GM12878 (cell line): ENCODE results near the gene COL4A2. TPM values are rescaled to one million over a fixed set of nuclear protein-coding genes. Genes with fewer than 3 reads are reported as not detected.

Experiments
- ATAC-seq: fragments of 200-7000 bp; cut with Tn5 transposase; 3 replicates; pipeline ENCODE4 v1.9.1; 2020; ENCODE audit warnings: mild to moderate bottlenecking, moderate library complexity
- BruUV-seq: library from RNA; stranded (reverse); fragments of 400-500 nt; replicated peaks from 2 replicates; lab custom pipeline; 2021; lab: Mats Ljungman, UMichigan
- CTCF ChIA-PET: fragments of 300-600 bp; sonication (Branson Sonifier 250); formaldehyde crosslinking; extraction: SDS; loops from one replicate; lab custom pipeline; 2021; ENCODE audit warnings: inconsistent platforms; lab: Yijun Ruan, JAX
- POLR2A ChIA-PET: fragments of 350-600 bp; formaldehyde crosslinking; extraction: SDS; loops from one replicate; lab custom pipeline; 2021; ENCODE audit warnings: inconsistent platforms; lab: Charles Lee
- RAD21 ChIA-PET: fragments of 300-600 bp; sonication (Branson Sonifier 250); formaldehyde crosslinking; loops from one replicate; lab custom pipeline; 2023; ENCODE audit warnings: antibody characterized with exemption; ENCODE audit not compliant: unreplicated experiment; lab: Charles Lee
- SMC1A ChIA-PET: fragments of 300-600 bp; sonication (Branson Sonifier 250); formaldehyde crosslinking; loops from one replicate; lab custom pipeline; 2023; ENCODE audit not compliant: unreplicated experiment, uncharacterized antibody; lab: Charles Lee
- DNase-seq: peaks from one replicate; pipeline ENCODE4 v3.0.0-alpha.2; 2011; ENCODE audit warnings: low read depth, low spot score
- FAIRE-seq: peaks from 3 replicates; lab custom pipeline; 2011; peaks lifted over from hg19 to GRCh38; lab: Jason Lieb, UNC
- H2AFZ ChIP-seq: 2 replicates; pipeline ENCODE4 v1.6.0; 2011; ENCODE audit warnings: low read depth, low read length, control low read depth; ENCODE audit not compliant: control insufficient read depth
- H3K27ac ChIP-seq: 2 replicates; pipeline ENCODE4 v1.5.1; 2011; ENCODE audit warnings: control low read depth; ENCODE audit not compliant: control insufficient read depth, insufficient read depth
- H3K27me3 ChIP-seq, 2 experiments: replicated peaks in 1 of 2; 2 replicates each; pipeline versions ENCODE4 v1.6.0 to v1.6.1; 2011; ENCODE audit warnings: low read length in 1 of 2; ENCODE audit not compliant: control insufficient read depth in 2 of 2, insufficient read depth in 2 of 2
- H3K36me3 ChIP-seq, 2 experiments: 2 replicates each; pipeline ENCODE4 v1.5.1; 2011; ENCODE audit warnings: low read length in 1 of 2; ENCODE audit not compliant: control insufficient read depth in 2 of 2, insufficient read depth in 2 of 2
- H3K4me1 ChIP-seq: 2 replicates; pipeline ENCODE4 v1.6.1; 2011; ENCODE audit warnings: mild to moderate bottlenecking, low read length, moderate library complexity, mixed read lengths; ENCODE audit not compliant: control insufficient read depth, insufficient read depth
- H3K4me2 ChIP-seq: 2 replicates; pipeline ENCODE4 v1.6.0; 2011; ENCODE audit warnings: control low read depth; ENCODE audit not compliant: control insufficient read depth, insufficient read depth
- H3K4me3 ChIP-seq: fragments of 200-600 bp; sonication (generic); 2 replicates; pipeline ENCODE4 v1.5.1; 2016
- H3K79me2 ChIP-seq: 2 replicates; pipeline ENCODE4 v1.6.0; 2011; ENCODE audit warnings: low read length; ENCODE audit not compliant: control insufficient read depth, insufficient read depth
- H3K9ac ChIP-seq: 2 replicates; pipeline ENCODE4 v1.8.0; 2011; ENCODE audit warnings: low read length, control low read depth, mixed read lengths; ENCODE audit not compliant: control insufficient read depth, insufficient read depth
- H3K9me3 ChIP-seq: replicated peaks from 3 replicates; pipeline ENCODE4 v1.5.1; 2011; ENCODE audit warnings: mild to moderate bottlenecking, low read length; ENCODE audit not compliant: control insufficient read depth, insufficient read depth
- H4K20me1 ChIP-seq: 2 replicates; pipeline ENCODE4 v1.6.0; 2011; ENCODE audit not compliant: control insufficient read depth, insufficient read depth
- BACH1 ChIP-seq: fragments of 450-650 bp; IDR thresholded peaks from 2 replicates; pipeline ENCODE4 v1.6.1; 2017; ENCODE audit warnings: mild to moderate bottlenecking, borderline replicate concordance
- BCL11A ChIP-seq: IDR thresholded peaks from 2 replicates; pipeline ENCODE4 v1.6.1; 2011; ENCODE audit warnings: low read depth, low read length
- BHLHE40 ChIP-seq, 2 experiments: fragments of 450-650 bp in 1 of 2; IDR thresholded peaks; 2 replicates each; pipeline ENCODE4 v1.6.1; 2011 to 2017; ENCODE audit warnings: low read depth in 2 of 2, borderline replicate concordance in 1 of 2, improper control_type of control experiment in 1 of 2, low read length in 1 of 2, mild to moderate bottlenecking in 1 of 2
- CREB1 ChIP-seq: IDR thresholded peaks from 2 replicates; pipeline ENCODE4 v1.6.1; 2012; ENCODE audit warnings: low read depth, mild to moderate bottlenecking, inconsistent platforms
- ETV6 ChIP-seq, 2 experiments: fragments of 450-650 bp in 1 of 2; IDR thresholded peaks in 1 of 2; conservative IDR thresholded peaks in 1 of 2; 2 replicates each; pipeline ENCODE4 v1.6.1; 2014; ENCODE audit warnings: antibody characterized with exemption in 1 of 2, borderline replicate concordance in 1 of 2, low read depth in 1 of 2, mild to moderate bottlenecking in 1 of 2, moderate library complexity in 1 of 2
- GATAD2B ChIP-seq: fragments of 450-650 bp; conservative IDR thresholded peaks from 2 replicates; pipeline ENCODE4 v1.6.1; 2017; ENCODE audit warnings: low read depth, mild to moderate bottlenecking, moderate library complexity
- HDAC6 ChIP-seq: fragments of 200-600 bp; sonication (generic); IDR thresholded peaks from one replicate; pipeline ENCODE4 v1.8.0; 2017; ENCODE audit warnings: antibody characterized with exemption; ENCODE audit not compliant: unreplicated experiment
- IKZF2 ChIP-seq, 2 experiments: fragments of 450-650 bp; IDR thresholded peaks; 2 replicates each; pipeline ENCODE4 v1.6.1; 2017; ENCODE audit warnings: mild to moderate bottlenecking in 2 of 2, moderate library complexity in 2 of 2
- KLF5 ChIP-seq: fragments of 450-650 bp; IDR thresholded peaks from 2 replicates; pipeline ENCODE4 v1.6.1; 2014; ENCODE audit warnings: mild to moderate bottlenecking; ENCODE audit not compliant: partially characterized antibody
- MEF2A ChIP-seq: IDR thresholded peaks from 2 replicates; pipeline ENCODE4 v1.6.1; 2011; ENCODE audit warnings: low read depth, mild to moderate bottlenecking, low read length, moderate library complexity; ENCODE audit not compliant: insufficient read depth
- PKNOX1 ChIP-seq: fragments of 450-650 bp; IDR thresholded peaks from 2 replicates; pipeline ENCODE4 v1.6.1; 2016; ENCODE audit warnings: mild to moderate bottlenecking
- PML ChIP-seq: IDR thresholded peaks from 2 replicates; pipeline ENCODE4 v1.6.1; 2012; ENCODE audit warnings: low read length, inconsistent platforms
- RFX5 ChIP-seq: IDR thresholded peaks from 2 replicates; pipeline ENCODE4 v1.6.1; 2011; ENCODE audit warnings: low read depth, low read length, improper control_type of control experiment
- SKIL ChIP-seq: fragments of 450-650 bp; IDR thresholded peaks from 2 replicates; pipeline ENCODE4 v1.6.1; 2017; ENCODE audit warnings: mild to moderate bottlenecking, low read depth, inconsistent platforms; ENCODE audit not compliant: poor library complexity, severe bottlenecking
- SREBF1 ChIP-seq: IDR thresholded peaks from 2 replicates; pipeline ENCODE4 v1.6.1; 2012; ENCODE audit warnings: mild to moderate bottlenecking, low read length
- ZBTB11 ChIP-seq: fragments of 450-650 bp; formaldehyde crosslinking; IDR thresholded peaks from 2 replicates; pipeline ENCODE4 v1.5.0; 2022; ENCODE audit warnings: mild to moderate bottlenecking, missing genetic modification characterization
- ZNF24 ChIP-seq: fragments of 450-650 bp; IDR thresholded peaks from 2 replicates; pipeline ENCODE4 v1.6.1; 2017; ENCODE audit warnings: antibody characterized with exemption, mild to moderate bottlenecking
- ZNF384 ChIP-seq: IDR thresholded peaks from 2 replicates; pipeline ENCODE4 v1.6.1; 2012; ENCODE audit warnings: low read depth, mild to moderate bottlenecking, low read length, improper control_type of control experiment, borderline replicate concordance
- WGBS: methylation state at CpG from one replicate; pipeline ENCODE4 v1.1.6; 2016; ENCODE audit warnings: low lambda C conversion rate; ENCODE audit not compliant: insufficient replicate concordance, insufficient coverage; ENCODE audit errors: missing lambda C conversion rate; 5-methylcytosine and 5-hydroxymethylcytosine counted together
- in situ Hi-C: fragments of 300-500 bp; cut with MboI; formaldehyde crosslinking; loops from 9 replicates; pipeline ENCODE4 v1.14.3; 2018; ENCODE audit warnings: mixed read lengths
- intact Hi-C: fragments of 100-400 bp; cut with micrococcal nuclease; formaldehyde crosslinking; loops from one replicate; pipeline ENCODE4 v1.14.2; 2022; ENCODE audit not compliant: unreplicated experiment
- polyA plus RNA-seq, 11 experiments: library from polyadenylated mRNA; depleted of rRNA in 4 of 11; unstranded in 6 of 11; stranded (reverse) in 5 of 11; fragments of >200 nt; fragmentation: Nextera tagmentation in 4 of 11; fragmentation: Illumina TruSeq in 1 of 11; extraction: Ambion mirVana in 4 of 11; extraction: Trizol in 1 of 11; gene quantifications; 1 replicate in 1 of 11; 2 replicates in 10 of 11; pipeline versions ENCODE4 v1.2.1 to v1.2.3, GENCODE V29; 2011 to 2016; ENCODE audit warnings: inconsistent platforms in 2 of 11, missing spikeins in 2 of 11, low read depth in 1 of 11
- total RNA-seq, 4 experiments: library from RNA; depleted of rRNA in 3 of 4; stranded (reverse); fragments of >200 nt in 3 of 4; fragmentation: Illumina TruSeq in 1 of 4; extraction: Trizol in 1 of 4; gene quantifications; 2 replicates each; pipeline versions ENCODE4 v1.2.1 to v1.2.3, GENCODE V29; 2013 to 2021

The COL4A2 gene
- total and polyA plus RNA-seq, 10 of the 15 experiments (the other 5 are each of a cell fraction or from before 2014, with no cell fraction given): 0.16 to 1.6 (median 0.62) TPM; not detected in 3

GRCh38 chr13:110522721-110523120, 215.6 kb downstream of the COL4A2 start:
- Histone ChIP-seq H3K27ac (no peak overlapping the region), H2AFZ (no peak overlapping the region), H3K4me2 (no peak overlapping the region), H3K27me3 (no peaks in the 10 kb centered on the region), H3K9ac (no peak overlapping the region), H3K79me2 (no peaks in the 10 kb centered on the region), H3K4me1 (peaks cover 18% of the 10 kb centered on the region), H4K20me1 (no peaks in the 10 kb centered on the region), H3K9me3 (no peaks in the 10 kb centered on the region), H3K36me3 (peaks cover 4 to 5% of the 10 kb centered on the region in 2 experiments; a peak in 3 of 4 replicates), H3K4me3 (no peak overlapping the region)
- ATAC-seq: no peak
- DNase-seq: no peak
- FAIRE-seq: no peak
- in situ Hi-C loops: no loop called here
- ChIA-PET RAD21 (interaction anchor here (0.7 kb wide), 1 partner anchor 70 kb away, joined by 3 read pairs; no protein-coding TSS in a partner anchor), CTCF (interaction anchor here (2.6 kb wide), 1 partner anchor 67 kb away, joined by 10 read pairs; no protein-coding TSS in a partner anchor), POLR2A (interaction anchor here (1.5 kb wide), 1 partner anchor 8 kb away, joined by 4 read pairs; no protein-coding TSS in a partner anchor), SMC1A (no interaction called here)
- BruUV-seq: no TSS peak
- intact Hi-C loops: no loop called here
- TF ChIP-seq ZNF384 (no peak), ZNF24 (no peak), RFX5 (no peak), BHLHE40 (IDR thresholded peaks at IDR 0.05; ENCODE audit: borderline replicate concordance in 1 of 2, low read depth in 2 of 2, low read length in 1 of 2) (no peak), PML (no peak), CREB1 (no peak), BCL11A (no peak), SKIL (no peak), SREBF1 (no peak), BACH1 (no peak), KLF5 (no peak), MEF2A (no peak), ETV6 (conservative IDR thresholded peaks at IDR 0.05 in 1 of 2, IDR thresholded peaks at IDR 0.05 in 1 of 2; ENCODE audit: borderline replicate concordance in 1 of 2, low read depth in 1 of 2) (no peak), ZBTB11 (CRISPR knock-in tag) (no peak), PKNOX1 (no peak), GATAD2B (no peak), HDAC6 (no peak), IKZF2 (IDR thresholded peaks at IDR 0.05) (no peak)
- WGBS: 60% methylated on average over 5 of the region's 5 CpGs
